DOHH2 (cell line): Measurements from ENCODE around the gene PRKN.

Experiments
- H3F3A ChIP-seq: fragments of 200-600 bp; sonication (generic), shearing (Covaris generic); 2 replicates; pipeline ENCODE4 v1.6.0; 2016; ENCODE audit warnings: antibody characterized with exemption, mild to moderate bottlenecking; ENCODE audit not compliant: control insufficient read depth, insufficient read depth
- H3K27ac ChIP-seq: fragments of 200-600 bp; sonication (generic); 2 replicates; pipeline ENCODE4 v1.5.1; 2014; ENCODE audit warnings: low read depth, mild to moderate bottlenecking, low read length, moderate library complexity
- H3K27me3 ChIP-seq: fragments of 200-600 bp; sonication (generic); 2 replicates; pipeline ENCODE4 v1.6.1; 2014; ENCODE audit warnings: mild to moderate bottlenecking, low read length, mixed read lengths; ENCODE audit not compliant: control insufficient read depth
- H3K36me3 ChIP-seq: fragments of 200-600 bp; sonication (generic); 2 replicates; pipeline ENCODE4 v1.6.1; 2014; ENCODE audit warnings: mild to moderate bottlenecking, low read length, moderate library complexity, mixed read lengths; ENCODE audit not compliant: control insufficient read depth
- H3K4me1 ChIP-seq: fragments of 200-600 bp; sonication (generic); 2 replicates; pipeline ENCODE4 v1.6.1; 2014; ENCODE audit warnings: mild to moderate bottlenecking, low read length, mixed read lengths; ENCODE audit not compliant: control insufficient read depth
- H3K4me2 ChIP-seq: fragments of 200-600 bp; sonication (generic); 2 replicates; pipeline ENCODE4 v1.6.0; 2014; ENCODE audit warnings: mild to moderate bottlenecking, low read length, moderate library complexity
- H3K4me3 ChIP-seq: fragments of 200-600 bp; sonication (generic); 2 replicates; pipeline ENCODE4 v1.5.1; 2014; ENCODE audit warnings: mild to moderate bottlenecking, low read length, mixed read lengths
- H3K79me2 ChIP-seq: fragments of 200-600 bp; sonication (generic); 2 replicates; pipeline ENCODE4 v1.6.1; 2014; ENCODE audit warnings: mild to moderate bottlenecking, low read length, mixed read lengths; ENCODE audit not compliant: control insufficient read depth
- H3K9me2 ChIP-seq: fragments of 200-600 bp; sonication (generic); replicated peaks from 2 replicates; pipeline ENCODE4 v1.6.1; 2014; ENCODE audit warnings: mild to moderate bottlenecking, low read length, mixed read lengths; ENCODE audit not compliant: control insufficient read depth
- H3K9me3 ChIP-seq: fragments of 200-600 bp; sonication (generic); 2 replicates; pipeline ENCODE4 v1.6.1; 2014; ENCODE audit warnings: antibody characterized with exemption, low read length, mixed read lengths; ENCODE audit not compliant: control insufficient read depth, insufficient read depth
- H4K20me1 ChIP-seq: fragments of 200-600 bp; sonication (generic); 2 replicates; pipeline ENCODE4 v1.6.0; 2014; ENCODE audit warnings: low read depth, mild to moderate bottlenecking, antibody characterized with exemption, low read length, moderate library complexity; ENCODE audit not compliant: control insufficient read depth, insufficient read depth
- EZH2phosphoT487 ChIP-seq: fragments of 200-600 bp; sonication (generic); IDR thresholded peaks from 2 replicates; pipeline ENCODE4 v1.6.1; 2017; ENCODE audit warnings: borderline replicate concordance, mild to moderate bottlenecking, antibody characterized with exemption, low read length, moderate library complexity, mixed read lengths
- TF ChIP-seq, protein P1 (sequence below): fragments of 200-600 bp; sonication (generic); IDR thresholded peaks from one replicate; pipeline ENCODE4 v1.5.1; 2014; ENCODE audit warnings: antibody characterized with exemption, mild to moderate bottlenecking, low read depth, low read length; ENCODE audit not compliant: poor library complexity, severe bottlenecking

The PRKN gene

DNA sequence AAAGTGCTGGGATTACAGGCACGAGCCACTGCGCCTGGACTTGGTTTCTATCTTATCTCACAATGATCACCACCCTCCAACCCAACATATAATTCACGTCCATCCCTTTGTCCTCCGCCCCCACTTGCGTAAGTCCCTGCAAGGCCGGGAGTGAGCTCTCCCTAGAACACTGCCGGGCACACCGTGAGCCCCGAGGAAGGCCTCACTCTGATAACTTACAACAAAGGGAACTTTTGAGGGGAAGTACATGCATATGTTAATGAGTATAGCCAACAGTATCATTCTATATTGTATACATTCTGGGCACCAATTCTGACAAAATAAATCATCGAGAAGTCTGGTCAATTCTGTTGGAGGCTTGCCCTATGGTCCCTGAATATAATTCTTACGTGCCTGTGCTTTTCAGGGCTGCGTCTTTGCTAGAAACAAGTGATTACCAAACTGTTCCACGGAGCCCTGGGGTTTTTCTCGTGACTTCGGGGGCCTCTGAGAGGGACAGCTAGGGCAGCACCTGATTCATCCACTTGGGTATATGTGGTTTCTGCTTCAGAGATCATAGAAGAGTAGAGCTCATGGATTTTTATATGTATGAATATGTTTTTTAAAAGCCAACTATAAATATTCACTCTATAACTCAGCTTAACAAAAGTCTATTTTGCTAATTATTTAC, 983.9 kb downstream of the PRKN start:
- no peak for TF ChIP-seq EZH2phosphoT487
- TF ChIP-seq, protein P1, sequence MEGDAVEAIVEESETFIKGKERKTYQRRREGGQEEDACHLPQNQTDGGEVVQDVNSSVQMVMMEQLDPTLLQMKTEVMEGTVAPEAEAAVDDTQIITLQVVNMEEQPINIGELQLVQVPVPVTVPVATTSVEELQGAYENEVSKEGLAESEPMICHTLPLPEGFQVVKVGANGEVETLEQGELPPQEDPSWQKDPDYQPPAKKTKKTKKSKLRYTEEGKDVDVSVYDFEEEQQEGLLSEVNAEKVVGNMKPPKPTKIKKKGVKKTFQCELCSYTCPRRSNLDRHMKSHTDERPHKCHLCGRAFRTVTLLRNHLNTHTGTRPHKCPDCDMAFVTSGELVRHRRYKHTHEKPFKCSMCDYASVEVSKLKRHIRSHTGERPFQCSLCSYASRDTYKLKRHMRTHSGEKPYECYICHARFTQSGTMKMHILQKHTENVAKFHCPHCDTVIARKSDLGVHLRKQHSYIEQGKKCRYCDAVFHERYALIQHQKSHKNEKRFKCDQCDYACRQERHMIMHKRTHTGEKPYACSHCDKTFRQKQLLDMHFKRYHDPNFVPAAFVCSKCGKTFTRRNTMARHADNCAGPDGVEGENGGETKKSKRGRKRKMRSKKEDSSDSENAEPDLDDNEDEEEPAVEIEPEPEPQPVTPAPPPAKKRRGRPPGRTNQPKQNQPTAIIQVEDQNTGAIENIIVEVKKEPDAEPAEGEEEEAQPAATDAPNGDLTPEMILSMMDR, result no peak

DNA sequence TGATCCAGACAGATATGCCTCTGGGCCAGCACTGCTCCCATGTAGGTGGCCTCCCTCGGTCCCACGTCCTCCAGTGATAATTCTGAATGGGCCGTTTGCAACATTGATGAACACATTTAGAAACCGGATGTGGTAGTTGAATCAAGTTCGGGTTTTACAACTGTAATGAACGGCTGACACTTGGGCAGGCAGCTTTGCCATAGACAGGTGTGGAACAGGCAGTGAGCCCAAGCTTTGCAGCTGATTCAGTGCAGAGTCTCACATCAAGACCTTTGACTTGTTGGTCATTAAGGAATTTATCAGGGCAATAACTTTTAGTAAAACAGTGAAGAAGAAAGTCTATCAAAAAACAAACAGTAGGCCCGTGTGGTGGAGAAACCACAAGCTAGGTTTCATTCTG, 987.1 kb downstream of the PRKN start:
- TF ChIP-seq EZH2phosphoT487, result no peak
- TF ChIP-seq, protein P1, result no peak
- Histone ChIP-seq H3K27ac (no peak overlapping the region), H3K4me1 (no peaks in the 10 kb centered on the region), H4K20me1 (no peaks in the 10 kb centered on the region), H3K36me3 (no peaks in the 10 kb centered on the region), H3K79me2 (no peaks in the 10 kb centered on the region), H3K9me2 (no peaks in the 10 kb centered on the region), H3F3A (no peaks in the 10 kb centered on the region), H3K27me3 (no peaks in the 10 kb centered on the region), H3K4me2 (no peak overlapping the region), H3K4me3 (no peak overlapping the region), H3K9me3 (no peaks in the 10 kb centered on the region)

More for the DNA sequence above, 983.9 kb downstream of the PRKN start:
- Histone ChIP-seq H3K4me1 (no peaks in the 10 kb centered on the region), H3K4me3 (no peak overlapping the region), H3F3A (no peaks in the 10 kb centered on the region), H3K9me2 (no peaks in the 10 kb centered on the region), H3K27me3 (no peaks in the 10 kb centered on the region), H3K79me2 (no peaks in the 10 kb centered on the region), H4K20me1 (no peaks in the 10 kb centered on the region), H3K27ac (no peak overlapping the region), H3K36me3 (no peaks in the 10 kb centered on the region), H3K9me3 (no peaks in the 10 kb centered on the region), H3K4me2 (no peak overlapping the region)

DNA sequence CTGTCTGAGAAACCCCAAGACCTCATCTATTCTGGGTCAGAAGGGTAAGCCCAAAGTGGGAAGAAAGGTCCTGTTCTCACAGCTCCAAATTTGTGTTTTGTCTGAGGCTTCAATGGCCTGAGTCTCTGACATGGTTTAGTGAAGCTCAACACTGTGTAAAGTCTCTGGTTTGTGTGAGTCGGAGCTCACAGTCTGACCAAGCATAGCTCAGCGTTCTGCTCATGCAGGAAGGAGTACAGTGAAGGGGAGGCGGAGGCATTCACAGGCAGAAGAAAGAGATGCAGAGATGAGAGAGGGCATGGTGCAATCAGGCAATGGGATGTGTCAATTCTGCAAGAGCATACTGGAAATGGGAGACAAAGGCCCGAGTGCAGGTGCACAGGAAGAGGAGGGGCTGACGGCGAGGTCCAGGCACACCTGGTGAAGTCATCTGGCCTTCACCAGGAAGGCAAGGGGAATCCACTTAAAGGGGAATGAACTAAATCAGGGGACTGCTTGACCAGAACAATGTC, 990.7 kb downstream of the PRKN start:
- Histone ChIP-seq H3K4me1 (no peaks in the 10 kb centered on the region), H3K9me2 (no peaks in the 10 kb centered on the region), H3K9me3 (no peaks in the 10 kb centered on the region), H4K20me1 (no peaks in the 10 kb centered on the region), H3K79me2 (no peaks in the 10 kb centered on the region), H3F3A (no peaks in the 10 kb centered on the region), H3K4me2 (no peak overlapping the region), H3K36me3 (no peaks in the 10 kb centered on the region), H3K27me3 (no peaks in the 10 kb centered on the region), H3K4me3 (no peak overlapping the region), H3K27ac (no peak overlapping the region)
- no peak for TF ChIP-seq EZH2phosphoT487
- TF ChIP-seq, protein P1, result no peak
